Skeletal muscle tissue (tissue), 4 donors: ENCODE data around the gene SGCG. TPM values are rescaled to one million over a fixed set of nuclear protein-coding genes. Genes with fewer than 3 reads are reported as not detected.
"Not testable (repeated sequence)": the region's sequence is repeated elsewhere in the genome, so short reads cannot be mapped to it uniquely, and the experiment has no call there.

Source experiments
- H3K27ac ChIP-seq: one replicate; pipeline ENCODE4 v1.7.0; 2013; ENCODE audit warnings: mild to moderate bottlenecking, low read depth, low read length, inconsistent platforms
- H3K27me3 ChIP-seq, 3 donors: one replicate each; pipeline ENCODE4 v1.7.0; 2013; ENCODE audit warnings: low read length in 3 of 3; ENCODE audit not compliant: control insufficient read depth in 3 of 3, insufficient read depth in 3 of 3
- H3K36me3 ChIP-seq, 3 donors: one replicate each; pipeline ENCODE4 v1.7.0; 2013; ENCODE audit warnings: low read length in 3 of 3; ENCODE audit not compliant: control insufficient read depth in 3 of 3, insufficient read depth in 3 of 3
- H3K4me1 ChIP-seq, 3 donors: one replicate each; pipeline ENCODE4 v1.7.0; 2013; ENCODE audit warnings: low read length in 3 of 3, mild to moderate bottlenecking in 3 of 3; ENCODE audit not compliant: control insufficient read depth in 3 of 3, insufficient read depth in 3 of 3
- H3K4me3 ChIP-seq, 3 donors: one replicate each; pipeline ENCODE4 v1.7.0; 2013; ENCODE audit warnings: low read length in 3 of 3
- H3K9ac ChIP-seq, 3 donors: one replicate each; pipeline ENCODE4 v1.7.0; 2013; ENCODE audit warnings: low read length in 3 of 3, mild to moderate bottlenecking in 3 of 3, moderate library complexity in 2 of 3, low read depth in 1 of 3
- H3K9me3 ChIP-seq, 3 donors: one replicate each; pipeline ENCODE4 v1.7.0; 2013; ENCODE audit warnings: low read length in 3 of 3; ENCODE audit not compliant: control insufficient read depth in 3 of 3
- total RNA-seq: library from RNA; depleted of rRNA; stranded (reverse); fragments of >200 nt; gene quantifications from one replicate; pipeline ENCODE4 v1.2.3, GENCODE V29; 2014
- donor health status: Osteomylitis.

SGCG gene, protein sequence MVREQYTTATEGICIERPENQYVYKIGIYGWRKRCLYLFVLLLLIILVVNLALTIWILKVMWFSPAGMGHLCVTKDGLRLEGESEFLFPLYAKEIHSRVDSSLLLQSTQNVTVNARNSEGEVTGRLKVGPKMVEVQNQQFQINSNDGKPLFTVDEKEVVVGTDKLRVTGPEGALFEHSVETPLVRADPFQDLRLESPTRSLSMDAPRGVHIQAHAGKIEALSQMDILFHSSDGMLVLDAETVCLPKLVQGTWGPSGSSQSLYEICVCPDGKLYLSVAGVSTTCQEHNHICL
- 60.0 TPM for total RNA-seq

DNA sequence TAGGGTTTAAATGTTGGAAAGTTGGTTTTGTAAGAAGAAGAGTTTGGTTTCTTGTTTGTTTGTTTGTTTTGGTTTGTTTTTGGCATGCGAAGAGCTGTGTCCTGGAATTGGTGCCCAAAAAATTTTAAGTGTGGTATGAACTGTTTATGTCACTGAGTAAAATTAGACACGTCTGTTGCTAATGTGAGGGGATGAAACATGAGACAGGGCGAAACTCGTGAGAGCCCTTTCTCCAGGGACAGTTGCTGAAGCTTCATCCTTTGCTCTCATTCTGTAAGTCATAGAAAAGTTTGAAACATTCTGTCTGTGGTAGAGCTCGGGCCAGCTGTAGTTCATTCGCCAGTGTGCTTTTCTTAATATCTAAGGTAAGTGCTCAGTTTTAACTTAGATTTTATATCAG is at the start of gene SGCG:
Gene SGCG, plus strand, starts transcription at position 269 of the 400 bp plus-strand sequence. CDS start 22,716 bp downstream, outside the sequence.
- no peaks in the 10 kb centered on the region for H3K9me3 ChIP-seq
- peak within 1 kb of the TSS; percentile 60 to 75 (median 63) for H3K4me3 ChIP-seq
- H3K27me3 ChIP-seq = no peaks in the 10 kb centered on the region
- H3K36me3 ChIP-seq = no peaks in the 10 kb centered on the region
- H3K9ac ChIP-seq = peak within 1 kb of the TSS; percentile 73 to 88 (median 78)
- peak within 1 kb of the TSS; percentile 91 for H3K27ac ChIP-seq
- peaks cover 8 to 17% (median 10%) of the 10 kb centered on the region in 3 donors for H3K4me1 ChIP-seq

DNA sequence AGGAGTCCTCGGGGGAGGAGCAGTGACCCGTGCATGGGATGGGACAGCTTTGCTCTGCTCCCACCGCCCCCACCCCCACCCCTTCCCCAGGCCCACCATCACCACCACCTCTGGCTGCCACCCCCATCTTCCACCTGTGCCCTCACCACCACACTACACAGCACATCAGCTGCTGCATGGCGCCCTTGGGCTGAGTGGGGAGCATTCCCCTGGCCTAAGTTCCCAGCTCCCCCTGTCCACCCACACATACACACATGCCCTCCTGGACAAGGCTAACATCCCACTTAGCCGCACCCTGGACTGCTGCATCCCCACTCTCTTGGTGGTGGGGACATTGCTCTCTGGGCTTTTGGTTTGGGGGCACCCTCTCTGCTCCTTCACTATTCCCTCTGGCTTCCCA is 46.2 kb upstream of the SGCG start:
- Histone ChIP-seq H3K9ac (no peak overlapping the region), H3K4me3 (no peak overlapping the region), H3K4me1 (no peaks in the 10 kb centered on the region), H3K9me3 (no peaks in the 10 kb centered on the region), H3K27me3 (peaks cover 0 to 3% (median 0%) of the 10 kb centered on the region in 3 donors), H3K36me3 (no peaks in the 10 kb centered on the region), H3K27ac (no peak overlapping the region)

DNA sequence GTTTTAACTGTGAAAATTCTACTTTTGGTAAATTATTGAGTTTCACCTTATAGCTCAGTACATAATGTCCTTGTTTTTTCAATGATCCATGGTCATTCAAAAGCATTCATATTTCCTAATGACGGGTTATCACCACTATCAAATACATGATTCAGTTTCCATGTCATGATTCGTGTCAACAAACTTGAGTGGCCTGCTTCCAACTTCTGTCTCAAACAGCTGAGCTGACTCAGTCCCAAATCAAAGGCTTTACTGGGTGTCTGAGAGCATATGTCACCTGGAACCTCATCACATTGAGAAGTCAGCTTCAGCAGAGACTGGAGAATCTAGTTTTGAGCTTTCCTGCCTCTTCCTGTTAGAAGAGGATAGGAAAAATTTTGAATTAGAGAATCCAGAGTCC is 40.3 kb upstream of the SGCG start:
- no peak overlapping the region for H3K4me3 ChIP-seq
- H3K27me3 ChIP-seq = no peaks in the 10 kb centered on the region
- no peaks in the 10 kb centered on the region for H3K4me1 ChIP-seq
- no peak overlapping the region for H3K27ac ChIP-seq
- no peak overlapping the region for H3K9ac ChIP-seq
- no peaks in the 10 kb centered on the region for H3K9me3 ChIP-seq
- H3K36me3 ChIP-seq = no peaks in the 10 kb centered on the region

DNA sequence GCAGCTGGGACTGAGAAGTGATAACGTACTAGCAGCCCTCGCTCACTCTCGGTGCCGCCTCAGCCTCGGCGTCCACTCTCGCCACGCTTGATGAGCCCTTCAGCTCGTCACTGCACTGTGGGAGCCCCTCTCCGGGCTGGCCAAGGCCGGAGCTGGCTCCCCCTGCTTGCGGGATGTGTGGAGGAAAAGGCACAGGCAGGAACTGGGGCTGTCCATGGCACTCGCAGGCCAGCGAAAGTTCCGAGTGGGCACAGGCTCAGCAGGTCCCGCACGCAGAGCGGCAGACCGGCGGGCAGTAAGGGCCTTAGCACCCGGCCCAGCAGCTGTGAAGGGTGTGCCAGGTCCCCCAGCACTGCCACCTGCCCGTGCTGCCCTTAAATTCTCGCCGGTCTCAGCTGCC is 38.8 kb upstream of the SGCG start:
- no peaks in the 10 kb centered on the region for H3K27me3 ChIP-seq
- no peak overlapping the region for H3K27ac ChIP-seq
- no peak overlapping the region for H3K4me3 ChIP-seq
- no peak overlapping the region for H3K9ac ChIP-seq
- H3K36me3 ChIP-seq = no peaks in the 10 kb centered on the region
- no peaks in the 10 kb centered on the region for H3K4me1 ChIP-seq
- no peaks in the 10 kb centered on the region for H3K9me3 ChIP-seq

DNA sequence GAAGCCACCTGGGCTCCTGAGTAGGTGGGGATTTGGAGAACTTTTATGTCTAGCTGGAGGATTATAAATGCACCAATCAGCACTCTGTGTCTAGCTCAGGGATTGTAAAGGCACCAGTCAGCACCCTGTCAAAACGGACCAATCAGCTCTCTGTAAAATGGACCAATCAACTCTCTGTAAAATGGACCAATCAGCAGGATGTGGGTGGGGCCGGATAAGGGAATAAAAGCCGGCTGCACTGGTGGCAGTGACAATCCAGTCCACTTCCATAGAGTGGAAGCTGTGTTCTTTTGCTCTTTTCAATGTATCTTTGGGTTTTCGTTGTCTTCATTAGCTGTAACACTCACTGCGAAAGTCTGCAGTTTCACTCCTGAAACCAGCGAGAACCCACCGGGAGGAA is 38.2 kb upstream of the SGCG start:
- H3K36me3 ChIP-seq, H3K4me1 ChIP-seq, H3K9me3 ChIP-seq, H3K4me3 ChIP-seq, H3K9ac ChIP-seq, H3K27me3 ChIP-seq, H3K27ac ChIP-seq: not testable (repeated sequence)

DNA sequence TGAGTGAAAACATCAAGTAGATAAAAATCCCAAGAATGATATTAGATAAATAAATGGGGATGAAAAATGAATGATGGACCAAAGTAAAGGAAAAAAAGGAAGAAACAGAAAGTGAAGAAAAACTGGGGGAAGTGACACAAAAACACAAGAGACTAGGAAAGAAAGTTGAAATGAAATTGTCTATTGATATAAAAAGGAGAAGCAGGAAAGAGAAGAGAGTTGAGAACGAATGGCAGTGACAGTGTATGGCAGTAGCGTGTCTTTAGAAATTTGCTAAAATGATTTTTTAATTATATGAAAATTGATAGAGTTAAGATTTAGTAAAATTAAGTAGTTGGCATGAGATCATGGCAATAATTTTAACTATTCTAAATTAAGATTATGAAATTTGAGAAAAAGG is 36.3 kb upstream of the SGCG start:
- Histone ChIP-seq H3K9me3 (no peaks in the 10 kb centered on the region), H3K9ac (no peak overlapping the region), H3K4me1 (no peaks in the 10 kb centered on the region), H3K4me3 (no peak overlapping the region), H3K27ac (no peak overlapping the region), H3K36me3 (no peaks in the 10 kb centered on the region), H3K27me3 (no peaks in the 10 kb centered on the region)

DNA sequence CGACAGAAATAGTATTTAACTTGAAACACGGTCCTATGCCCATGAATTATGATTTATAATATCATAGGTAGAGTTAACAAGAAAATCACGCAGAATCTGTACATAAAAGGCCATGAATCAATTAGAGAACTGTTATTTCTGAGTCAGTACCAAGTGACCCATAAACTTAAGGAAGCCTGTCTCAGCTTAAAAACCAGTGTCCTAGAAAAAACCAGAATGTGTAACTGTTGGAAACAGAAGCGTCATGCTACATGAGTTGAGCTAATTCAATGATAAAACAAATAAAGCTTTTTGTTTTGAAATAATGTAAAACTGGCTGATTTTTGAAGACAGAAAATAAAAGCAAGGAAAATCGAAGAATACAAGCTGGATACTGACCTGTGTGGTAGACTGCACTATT is 34.8 kb upstream of the SGCG start:
- no peaks in the 10 kb centered on the region for H3K9me3 ChIP-seq
- no peaks in the 10 kb centered on the region for H3K36me3 ChIP-seq
- H3K27me3 ChIP-seq = no peaks in the 10 kb centered on the region
- no peak overlapping the region for H3K9ac ChIP-seq
- H3K27ac ChIP-seq = no peak overlapping the region
- H3K4me1 ChIP-seq = no peaks in the 10 kb centered on the region
- no peak overlapping the region for H3K4me3 ChIP-seq

DNA sequence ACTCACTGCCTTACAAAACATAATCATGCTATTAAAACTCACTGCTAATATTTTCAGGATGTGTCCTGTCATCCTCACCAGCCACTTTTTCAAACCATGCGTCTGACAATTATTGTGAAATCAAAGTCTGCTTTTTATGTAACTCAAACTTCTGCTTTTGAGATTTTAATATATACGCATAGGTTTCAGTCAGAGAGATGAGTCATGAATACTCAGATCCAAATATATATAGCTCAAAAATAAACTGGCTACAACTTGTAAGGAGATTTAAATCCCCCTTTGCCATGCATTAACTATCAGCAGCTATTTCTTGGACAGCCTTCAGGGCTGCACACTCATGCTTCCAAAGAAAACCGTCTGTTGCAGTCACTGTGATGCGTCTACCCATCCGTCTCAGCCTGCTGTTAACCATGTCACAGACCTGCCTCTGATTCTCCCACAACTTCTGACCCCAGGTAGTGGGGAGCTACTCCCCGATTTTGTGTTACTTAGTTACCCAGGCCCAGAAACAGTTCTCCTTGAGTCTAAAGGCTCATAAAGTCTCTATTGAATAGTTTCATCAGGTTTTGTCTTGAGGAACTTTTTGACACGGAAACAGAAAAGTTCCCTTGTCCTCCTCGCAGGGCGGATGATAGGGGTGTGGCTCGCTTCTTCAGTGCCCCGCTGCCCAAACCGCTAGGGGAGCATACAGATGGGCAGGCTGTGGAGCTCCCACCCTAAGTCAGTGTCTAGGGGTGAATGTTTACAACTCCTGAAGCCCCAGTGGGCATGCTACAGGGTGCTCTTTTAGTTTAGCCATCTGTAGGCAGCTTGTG is 33.8 kb upstream of the SGCG start:
- no peaks in the 10 kb centered on the region for H3K27me3 ChIP-seq

DNA sequence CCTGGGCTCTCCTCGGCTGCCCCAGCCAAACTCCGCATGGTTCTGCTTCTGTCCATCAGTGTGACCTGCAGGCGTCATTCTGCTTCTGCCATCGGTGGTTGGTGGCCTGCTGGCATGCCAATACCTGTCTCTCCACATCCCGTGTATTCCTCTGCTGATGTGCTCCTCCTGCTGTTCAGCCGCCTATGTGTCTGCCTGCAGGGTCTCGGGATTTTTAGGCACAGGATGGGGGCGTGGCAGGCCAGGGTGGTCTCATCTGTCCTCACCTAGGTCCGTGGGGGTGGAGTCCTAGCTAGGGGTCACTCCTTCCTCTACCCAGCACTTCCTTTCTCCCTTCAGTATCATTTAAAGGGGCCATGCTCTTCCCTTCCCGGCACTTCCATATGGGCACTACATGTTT is 33.0 kb upstream of the SGCG start:
- Histone ChIP-seq H3K27ac (no peak overlapping the region), H3K4me1 (no peaks in the 10 kb centered on the region), H3K27me3 (no peaks in the 10 kb centered on the region), H3K9me3 (no peaks in the 10 kb centered on the region), H3K36me3 (no peaks in the 10 kb centered on the region), H3K4me3 (no peak overlapping the region), H3K9ac (no peak overlapping the region)

More for the DNA sequence above, 33.8 kb upstream of the SGCG start:
- H3K36me3 ChIP-seq = no peaks in the 10 kb centered on the region
- H3K27ac ChIP-seq = no peak overlapping the region
- no peaks in the 10 kb centered on the region for H3K4me1 ChIP-seq
- H3K9me3 ChIP-seq = no peaks in the 10 kb centered on the region
- no peak overlapping the region for H3K9ac ChIP-seq
- no peak overlapping the region for H3K4me3 ChIP-seq

DNA sequence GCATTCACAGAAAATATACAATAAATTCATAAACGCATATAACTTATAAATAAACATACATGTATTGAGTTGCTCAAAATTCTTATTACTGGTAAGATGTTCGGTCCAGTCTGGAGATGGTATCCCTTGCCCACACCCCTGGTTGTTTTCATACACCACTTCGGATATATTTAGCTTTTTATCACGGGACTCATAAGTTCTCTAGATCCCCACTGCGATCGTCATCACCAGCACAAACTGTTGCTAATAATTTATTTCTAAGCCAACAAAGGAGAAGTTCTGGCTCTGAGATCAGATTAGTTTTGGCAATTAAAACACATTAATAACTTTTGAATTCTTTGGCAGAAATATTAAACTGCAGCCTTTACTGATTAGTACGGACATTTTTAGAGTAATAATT is 23.0 kb upstream of the SGCG start:
- Histone ChIP-seq H3K4me1 (peaks cover 0 to 5% (median 3%) of the 10 kb centered on the region in 3 donors), H3K36me3 (no peaks in the 10 kb centered on the region), H3K27me3 (peaks cover 0 to 13% (median 0%) of the 10 kb centered on the region in 3 donors), H3K9me3 (no peaks in the 10 kb centered on the region), H3K9ac (no peak overlapping the region), H3K27ac (no peak overlapping the region), H3K4me3 (peak overlapping the region in 1 of 3 donors; percentile 35)
